HG02763 (cell line): ENCODE results near the gene TM7SF3.

Source experiments
- ATAC-seq: cut with Tn5 transposase; IDR thresholded peaks from one replicate; pipeline ENCODE4 v1.9.1; 2021; ENCODE audit warnings: mild to moderate bottlenecking, moderate library complexity; ENCODE audit not compliant: unreplicated experiment

TM7SF3 gene

DNA sequence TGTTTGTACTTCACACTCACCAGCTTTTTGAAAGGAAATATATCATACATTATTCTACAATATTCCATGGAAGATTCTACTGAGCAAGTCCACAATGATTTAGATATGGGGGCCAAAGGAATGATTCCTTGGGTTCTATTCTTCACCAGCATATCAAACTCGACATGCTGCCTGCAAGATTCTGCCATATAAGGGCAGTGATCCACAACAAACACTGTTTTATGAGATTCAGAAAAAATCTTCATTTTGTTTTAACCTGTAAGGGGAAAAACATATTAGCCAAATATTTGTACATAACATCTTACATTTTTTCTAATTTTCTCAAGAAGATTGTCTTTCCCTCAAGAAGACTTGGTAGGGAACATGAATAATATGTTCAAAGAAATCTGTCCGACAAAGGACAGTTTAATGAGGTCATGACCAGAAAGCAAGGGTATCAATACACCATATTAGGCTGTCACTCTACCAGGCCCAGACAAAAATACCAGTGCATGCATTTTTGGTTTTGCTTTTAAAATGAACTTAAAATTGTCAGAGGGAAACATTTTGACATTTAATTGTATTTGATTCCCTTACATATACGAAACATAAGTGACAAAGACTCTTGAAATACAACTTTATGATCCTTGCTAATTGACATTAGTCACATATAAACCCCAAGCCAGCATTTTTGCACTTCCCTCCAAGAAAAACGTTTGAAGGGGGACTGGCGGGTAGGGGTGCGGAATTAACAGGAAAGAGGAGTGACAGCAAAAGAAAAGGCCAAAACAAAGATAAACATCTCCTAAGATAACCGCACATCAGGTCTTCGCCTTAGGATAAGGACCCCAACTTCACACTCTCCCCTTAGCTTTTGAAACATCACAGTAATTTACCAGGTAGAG, 77.4 kb downstream of the TM7SF3 start:
- no peak for ATAC-seq

GRCh38 chr12:26935636-26936378, 78.4 kb downstream of the TM7SF3 start:
- no peak for ATAC-seq

- no peak for ATAC-seq
These were observed 84.6 kb downstream of the TM7SF3 start for GRCh38 chr12:26929590-26929989.

DNA sequence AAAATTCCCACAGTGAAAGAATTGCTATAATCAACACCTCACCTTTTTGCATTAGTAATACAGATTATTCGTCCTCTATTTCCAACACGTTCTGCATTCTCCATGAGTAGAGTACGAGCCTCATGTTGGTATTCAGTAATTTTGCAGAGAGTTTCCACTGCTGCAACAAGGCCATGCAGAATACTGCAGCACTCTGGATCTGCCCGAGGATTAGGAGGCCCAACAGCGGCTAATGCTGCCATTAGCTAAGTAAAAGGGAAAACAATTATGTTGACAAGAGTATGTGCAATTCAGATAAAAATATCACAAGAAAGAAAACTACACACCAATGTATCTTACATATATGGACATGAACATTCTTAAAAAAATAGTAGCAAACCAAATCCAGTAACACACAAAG, 85.5 kb downstream of the TM7SF3 start:
- no peak for ATAC-seq
